CMK (cell line): Measurements from ENCODE around the gene SMIM24.
A peak's percentile ranks its signal among the peaks of the same experiment; 100 is the strongest.
"Not testable (repeated sequence)": the region's sequence is repeated elsewhere in the genome, so short reads cannot be mapped to it uniquely, and the experiment has no call there.

Experiments used
- DNase-seq: peaks from one replicate; pipeline ENCODE4 v3.0.0-alpha.2; 2010; ENCODE audit warnings: low read depth

Gene SMIM24

DNA sequence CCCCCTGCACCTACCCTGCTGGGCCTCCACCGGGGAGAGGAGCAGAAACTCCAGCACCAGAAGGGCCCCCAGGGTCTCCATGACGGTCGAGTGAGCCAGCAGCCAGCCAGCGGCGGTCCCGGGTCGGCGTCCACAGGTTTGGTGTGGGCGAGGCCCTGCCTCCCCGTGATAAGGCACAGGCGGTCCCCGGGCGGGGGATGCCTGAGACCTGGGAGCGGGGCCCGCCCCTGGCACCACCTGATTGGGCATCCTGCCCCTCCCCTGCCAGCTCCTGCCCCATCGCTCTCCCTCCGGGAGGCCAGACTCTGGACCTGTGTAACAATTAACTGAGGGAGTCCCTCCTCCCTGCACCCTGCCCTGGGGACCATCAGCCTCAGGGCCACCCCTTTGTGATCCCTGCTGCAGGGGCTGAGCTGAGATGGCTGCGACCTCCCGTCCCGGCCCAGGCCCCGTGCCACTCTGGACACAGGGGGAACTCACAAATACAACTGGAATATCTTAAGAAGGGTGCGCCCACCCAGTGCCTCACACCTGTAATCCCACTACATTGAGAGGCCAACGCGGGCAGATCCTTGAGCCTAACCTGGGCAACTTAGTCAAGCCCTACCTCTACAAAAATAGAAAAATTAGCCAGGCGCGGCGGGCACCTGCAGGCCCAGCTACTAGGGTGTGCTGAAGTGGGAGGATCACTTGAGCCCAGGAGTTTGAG, at the start of gene SMIM24:
Gene SMIM24, minus strand, starts transcription at position 143 of the 709 bp plus-strand sequence. Its CDS starts 62 bp downstream, at position 81.
- peak; percentile 32 for DNase-seq

DNA sequence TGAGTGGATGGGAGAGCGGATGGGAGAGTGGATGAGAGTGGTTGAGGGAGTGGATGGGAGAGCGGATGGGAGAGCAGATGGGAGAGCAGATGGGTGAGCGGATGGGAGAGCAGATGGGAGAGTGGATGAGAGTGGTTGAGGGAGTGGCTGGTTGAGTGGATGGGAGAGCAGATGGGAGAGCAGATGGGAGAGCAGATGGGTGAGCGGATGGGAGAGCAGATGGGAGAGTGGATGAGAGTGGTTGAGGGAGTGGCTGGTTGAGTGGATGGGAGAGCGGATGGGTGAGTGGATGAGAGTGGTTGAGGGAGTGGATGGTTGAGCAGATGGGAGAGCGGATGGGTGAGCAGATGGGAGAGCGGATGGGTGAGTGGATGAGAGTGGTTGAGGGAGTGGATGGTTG, 49.0 kb upstream of the SMIM24 start:
- DNase-seq: not testable (repeated sequence)

DNA sequence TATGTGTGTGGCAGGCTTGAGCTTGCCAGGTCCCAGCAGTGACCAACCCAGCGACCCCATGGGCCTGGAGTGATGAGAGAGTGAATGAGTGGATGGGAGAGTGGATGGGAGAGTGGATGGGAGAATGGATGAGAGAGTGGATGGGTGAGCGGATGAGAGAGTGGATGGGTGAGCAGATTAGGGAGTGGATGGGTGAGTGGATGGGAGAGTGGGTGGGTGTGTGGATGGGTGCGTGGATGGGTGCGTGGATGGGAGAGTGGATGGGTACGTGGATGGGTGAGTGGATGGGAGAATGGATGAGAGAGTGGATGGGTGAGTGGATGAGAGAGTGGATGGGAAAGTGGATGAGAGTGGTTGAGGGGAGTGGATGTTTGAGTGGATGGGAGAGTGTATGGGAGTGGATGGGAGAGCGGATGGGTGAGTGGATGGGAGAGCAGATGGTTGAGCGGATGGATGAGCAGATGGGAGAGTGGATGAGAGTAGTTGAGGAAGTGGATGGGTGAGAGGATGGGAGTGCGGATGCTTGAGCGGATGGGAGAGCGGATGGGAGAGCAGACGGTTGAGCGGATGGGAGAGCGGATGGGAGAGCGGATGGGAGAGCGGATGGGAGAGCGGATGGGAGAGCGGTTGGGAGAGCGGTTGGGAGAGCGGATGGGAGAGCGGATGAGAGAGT, 48.4 kb upstream of the SMIM24 start:
- no peak for DNase-seq

DNA sequence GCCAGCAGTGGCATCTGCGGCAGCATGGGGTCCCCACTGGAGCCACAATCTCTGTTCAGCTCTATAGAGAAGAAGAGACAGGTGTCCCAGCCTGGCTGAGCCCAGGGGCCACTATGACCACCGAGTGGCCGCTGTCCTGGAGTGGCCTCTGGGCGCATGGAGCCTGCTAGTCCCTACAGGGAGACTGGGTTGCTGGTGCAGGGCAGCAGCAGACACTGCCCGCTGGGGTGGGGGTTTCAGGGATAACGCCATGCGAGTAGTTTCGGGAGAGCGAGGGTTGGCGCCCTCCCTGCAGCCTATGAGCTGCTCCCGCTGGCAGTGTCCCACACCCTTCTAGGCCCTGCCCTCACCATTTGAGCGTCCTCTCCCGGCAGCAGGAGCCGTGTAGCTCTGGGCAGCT, 47.8 kb upstream of the SMIM24 start:
- DNase-seq: no peak

DNA sequence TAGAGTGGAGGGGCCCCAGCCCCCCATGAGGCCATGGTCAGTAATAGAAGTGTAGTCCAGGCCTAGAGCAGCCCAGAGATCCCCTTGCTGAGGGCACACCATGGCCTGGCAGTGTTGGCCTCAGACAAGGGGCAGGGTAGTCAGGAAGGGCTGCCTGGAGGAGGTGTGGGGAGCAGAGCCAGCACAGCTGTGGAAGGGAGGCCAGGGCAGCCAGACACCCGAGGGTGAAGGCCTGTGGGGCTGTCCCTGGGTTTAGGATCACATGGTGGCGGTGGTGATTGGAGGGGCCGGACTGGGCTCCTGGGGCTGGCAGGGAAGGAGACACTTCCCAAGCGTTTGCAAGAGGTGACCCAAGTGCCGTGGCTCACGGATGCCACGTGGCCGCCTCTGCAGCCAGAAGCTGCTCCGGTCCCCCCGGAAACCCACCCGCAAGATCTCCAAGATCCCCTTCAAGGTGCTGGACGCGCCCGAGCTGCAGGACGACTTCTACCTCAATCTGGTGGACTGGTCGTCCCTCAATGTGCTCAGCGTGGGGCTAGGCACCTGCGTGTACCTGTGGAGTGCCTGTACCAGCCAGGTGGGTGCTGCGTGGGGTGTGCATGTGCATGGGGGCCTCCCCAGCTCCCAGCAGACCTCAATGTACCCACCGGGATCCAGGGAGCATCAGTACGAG, 47.0 kb upstream of the SMIM24 start:
- no peak for DNase-seq

DNA sequence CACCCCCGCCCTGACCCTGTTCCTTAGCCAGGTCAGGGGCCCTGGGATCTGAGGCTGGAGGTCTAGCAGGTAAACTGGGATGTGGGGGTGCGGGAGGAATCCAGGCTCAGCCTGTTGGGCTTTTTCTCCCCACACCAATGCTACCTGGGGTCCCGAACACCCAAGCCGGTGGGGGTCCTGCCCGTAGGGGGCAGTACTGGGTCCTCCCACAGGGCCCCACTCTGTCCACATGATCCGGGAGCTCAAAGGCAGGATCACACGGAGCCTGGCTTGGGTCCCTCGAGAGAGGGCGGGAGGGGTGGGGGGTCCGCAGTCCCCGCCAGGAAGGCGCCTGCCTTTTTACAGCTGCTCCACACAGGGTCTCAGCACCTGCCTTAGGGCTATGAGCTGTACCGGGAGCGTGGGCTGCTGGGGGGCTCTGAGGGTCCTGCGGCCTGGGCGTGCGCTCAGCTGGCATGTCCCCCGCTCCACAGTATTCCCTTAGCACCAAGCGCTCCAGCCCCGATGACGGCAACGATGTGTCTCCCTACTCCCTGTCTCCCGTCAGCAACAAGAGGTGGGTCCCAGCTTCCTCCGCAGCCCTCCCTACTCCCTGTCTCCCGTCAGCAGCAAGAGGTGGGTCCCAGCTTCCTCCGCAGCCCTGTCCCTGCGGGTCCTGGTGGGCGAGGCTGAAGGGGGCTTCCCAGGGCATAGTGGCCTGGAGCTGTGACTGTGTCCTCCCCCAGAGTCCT, 46.3 kb upstream of the SMIM24 start:
- no peak for DNase-seq

DNA sequence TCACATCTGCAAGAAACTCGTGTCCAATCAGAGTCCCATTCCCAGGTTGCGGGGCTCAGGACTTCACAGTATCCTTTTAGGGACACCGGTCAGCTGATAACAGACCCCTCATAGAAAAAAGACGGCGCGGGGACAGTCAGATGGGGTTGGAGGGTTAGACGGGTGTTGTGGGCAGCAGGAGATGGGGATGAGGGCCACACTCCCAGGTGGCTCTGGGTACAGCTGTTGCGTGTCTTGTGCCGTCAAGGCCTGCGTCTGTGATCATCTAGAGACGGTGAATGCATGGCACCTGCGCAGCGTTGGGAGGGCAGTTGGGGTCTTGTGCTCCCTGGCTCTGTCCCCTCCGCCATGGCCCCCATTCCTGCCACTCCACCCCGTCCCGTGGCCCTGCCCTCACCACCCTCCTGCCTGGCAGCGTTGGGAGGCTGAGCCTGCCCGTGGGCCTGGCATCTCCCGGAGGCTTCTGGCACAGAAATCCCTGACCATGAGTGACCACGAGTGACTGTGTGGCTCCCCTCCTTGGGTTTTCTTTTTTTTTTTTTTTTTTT, 44.7 kb upstream of the SMIM24 start:
- no peak for DNase-seq

DNA sequence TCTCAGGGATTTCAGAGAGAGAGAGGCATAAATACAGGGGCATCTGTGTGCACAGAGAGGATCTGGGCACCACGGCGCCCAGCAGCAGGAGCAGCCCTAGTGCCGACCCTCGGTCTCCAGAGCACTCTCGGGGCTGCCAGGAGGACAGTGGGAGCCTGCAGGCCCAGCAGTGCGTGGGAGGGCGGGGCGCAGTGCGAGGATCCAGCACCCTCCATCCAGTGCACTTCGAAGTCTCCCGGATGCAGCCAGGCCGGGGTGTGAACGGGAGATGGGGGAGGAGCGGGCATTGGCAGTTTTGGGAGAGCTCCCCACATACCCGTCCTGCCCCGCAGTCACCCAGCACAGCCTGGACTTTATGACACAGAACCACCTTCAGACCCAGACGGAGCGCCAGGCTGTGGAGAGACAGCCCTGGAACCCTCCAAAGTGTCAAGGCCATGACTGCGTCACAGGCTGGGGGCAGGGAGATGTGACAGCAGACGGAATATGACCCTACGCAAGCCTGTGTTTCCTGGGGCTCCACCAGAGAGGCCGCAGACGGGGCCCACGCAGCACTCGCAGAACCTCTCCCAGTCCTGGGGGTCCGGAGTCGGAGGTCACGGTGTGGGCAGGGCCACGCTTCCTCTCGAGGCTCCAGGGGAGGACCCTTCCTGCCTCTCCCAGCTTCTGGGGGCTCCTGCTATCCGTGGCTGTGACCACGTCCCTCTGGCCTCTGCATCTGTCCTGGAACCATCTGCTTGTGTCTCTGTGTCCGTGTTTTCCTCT, 43.9 kb upstream of the SMIM24 start:
- DNase-seq: no peak

DNA sequence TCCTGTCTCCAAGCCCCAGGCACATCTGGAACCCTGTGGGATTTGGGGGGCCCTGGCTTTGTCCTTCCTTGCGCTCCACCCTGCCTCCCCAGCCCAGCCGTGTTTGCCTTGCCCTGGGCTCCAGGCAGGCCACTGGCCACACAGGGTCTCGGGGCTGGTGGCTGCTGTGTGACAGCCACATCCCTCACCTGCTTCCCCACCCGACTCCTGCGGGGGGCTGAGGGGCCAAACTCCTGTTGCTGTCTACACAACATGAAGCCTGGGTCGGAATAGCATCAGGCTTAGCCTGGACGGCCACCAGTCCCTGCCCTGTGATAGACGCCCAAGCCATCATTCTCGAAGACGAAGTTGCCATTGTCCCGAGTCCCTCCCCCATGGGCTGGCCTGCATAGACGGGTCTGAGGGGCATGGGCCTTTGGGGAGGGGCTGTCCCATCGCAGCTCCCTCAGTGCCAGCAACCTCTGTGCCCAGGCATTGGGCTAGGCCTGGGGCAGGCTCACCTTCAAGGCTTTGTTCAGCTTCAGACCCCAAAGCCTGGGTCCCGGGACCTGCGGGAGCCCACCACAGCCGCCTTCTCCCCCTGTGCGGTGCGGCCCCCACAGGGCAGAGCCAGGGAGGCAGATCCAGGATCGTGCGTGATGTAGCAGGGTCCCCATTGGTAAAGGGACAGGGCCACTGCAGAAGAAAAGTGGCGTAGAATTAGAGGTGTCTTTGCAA, 43.2 kb upstream of the SMIM24 start:
- no peak for DNase-seq

DNA sequence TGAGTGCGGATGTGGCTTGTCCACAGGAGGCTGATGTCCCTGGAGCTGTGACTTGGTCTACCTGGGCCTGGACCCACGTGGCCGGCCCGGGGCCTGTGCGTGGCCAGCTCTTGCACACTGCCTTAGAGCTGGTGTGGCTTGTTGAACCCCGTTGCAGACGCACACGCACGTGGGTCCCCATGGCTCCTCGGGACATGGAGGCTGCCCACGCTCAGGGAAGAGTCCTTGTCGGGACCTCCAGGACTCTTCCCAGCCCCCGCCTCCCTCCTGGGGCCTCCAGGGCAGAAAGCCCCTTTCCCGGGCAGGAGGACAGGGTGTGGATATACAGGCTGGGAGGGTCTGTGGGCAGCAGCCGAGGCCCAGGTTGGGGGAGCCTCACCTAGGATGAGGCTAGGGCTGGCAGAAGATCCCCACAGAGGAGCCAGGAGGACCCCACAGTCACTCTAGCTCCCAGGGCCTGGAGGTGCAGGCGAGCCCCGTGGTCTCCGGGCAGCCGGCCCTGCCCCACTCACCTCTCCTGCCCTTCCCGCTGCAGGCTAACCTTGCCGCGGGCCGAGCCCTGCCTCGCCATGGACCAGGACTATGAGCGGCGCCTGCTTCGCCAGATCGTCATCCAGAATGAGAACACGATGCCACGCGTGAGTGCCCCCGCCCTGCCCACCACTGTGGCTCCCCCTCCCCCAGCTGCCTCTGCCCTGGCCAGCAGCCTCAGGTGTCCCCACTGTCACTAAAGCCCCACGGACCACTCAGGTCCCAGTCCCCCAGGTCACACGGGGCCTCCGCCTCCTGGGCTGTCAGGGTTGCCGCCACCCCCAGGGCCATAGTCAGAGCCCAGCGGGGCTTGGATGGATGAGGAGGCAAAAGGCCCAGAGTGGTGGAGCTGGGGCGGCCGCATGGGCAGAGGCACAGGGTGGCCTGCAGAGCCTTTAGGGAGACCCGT, 42.4 kb upstream of the SMIM24 start:
- no peak for DNase-seq

DNA sequence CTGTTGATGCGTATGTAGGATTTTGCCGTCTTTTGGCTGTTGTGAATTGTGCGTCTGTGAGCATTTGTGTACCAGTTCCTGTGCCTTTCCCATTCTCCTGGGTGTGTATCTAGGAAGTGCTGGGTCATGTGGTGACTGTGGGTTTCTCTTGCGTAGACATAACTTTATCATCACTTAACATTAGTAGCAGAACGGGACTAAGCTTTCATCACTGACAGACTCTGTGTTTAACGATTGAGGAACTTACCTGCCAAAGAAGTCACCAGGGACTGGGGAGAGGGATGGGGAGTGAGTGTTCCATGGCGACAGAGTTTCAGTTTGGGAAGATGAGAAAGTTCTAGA, 40.8 kb upstream of the SMIM24 start:
- DNase-seq: no peak

DNA sequence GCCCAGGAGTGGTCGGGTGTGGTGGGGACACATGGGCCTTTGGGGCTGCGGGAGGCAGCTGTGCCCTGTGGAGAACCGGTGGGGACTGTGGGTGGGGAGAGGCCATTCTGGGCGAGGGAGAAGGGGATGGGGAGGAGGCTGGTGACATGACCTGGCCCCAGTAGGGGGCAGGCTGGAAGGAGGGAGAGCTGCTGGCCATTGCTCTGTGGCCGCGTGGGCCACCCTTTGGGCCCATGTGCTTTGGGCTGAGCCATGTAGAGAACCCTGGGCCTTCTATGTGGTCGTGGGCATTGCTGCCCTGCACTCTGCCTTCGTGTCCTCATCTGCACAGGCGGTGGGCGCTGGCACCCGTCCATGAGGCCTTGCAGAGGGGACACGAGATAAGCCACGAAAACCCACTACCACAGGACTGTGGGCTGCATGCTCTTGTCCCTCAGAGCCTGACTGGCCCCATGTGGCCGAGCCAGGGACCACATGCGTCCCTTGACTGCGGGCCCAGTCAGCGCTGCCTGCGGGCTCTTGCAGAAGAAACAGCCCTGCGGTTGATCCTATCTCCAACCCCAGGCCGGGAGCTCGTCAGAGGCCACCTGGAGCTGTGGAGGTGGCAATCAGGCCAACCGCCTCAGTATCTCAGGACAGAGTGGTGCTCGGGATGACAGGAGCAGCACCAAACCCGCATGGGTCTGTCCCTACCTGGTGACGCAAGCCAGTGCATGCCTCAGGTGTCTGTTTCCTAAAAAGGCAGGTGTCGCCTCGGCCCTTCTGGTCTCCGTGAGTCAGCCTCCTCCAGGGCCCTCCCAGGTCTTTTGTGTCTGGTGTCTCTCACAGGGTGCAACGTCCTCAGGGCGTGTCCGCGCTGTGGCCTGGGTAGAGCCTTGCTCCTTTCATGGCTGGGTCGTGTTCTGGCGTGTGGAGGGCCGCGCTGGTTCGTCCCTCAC, 40.1 kb upstream of the SMIM24 start:
- DNase-seq: peak; percentile 86

DNA sequence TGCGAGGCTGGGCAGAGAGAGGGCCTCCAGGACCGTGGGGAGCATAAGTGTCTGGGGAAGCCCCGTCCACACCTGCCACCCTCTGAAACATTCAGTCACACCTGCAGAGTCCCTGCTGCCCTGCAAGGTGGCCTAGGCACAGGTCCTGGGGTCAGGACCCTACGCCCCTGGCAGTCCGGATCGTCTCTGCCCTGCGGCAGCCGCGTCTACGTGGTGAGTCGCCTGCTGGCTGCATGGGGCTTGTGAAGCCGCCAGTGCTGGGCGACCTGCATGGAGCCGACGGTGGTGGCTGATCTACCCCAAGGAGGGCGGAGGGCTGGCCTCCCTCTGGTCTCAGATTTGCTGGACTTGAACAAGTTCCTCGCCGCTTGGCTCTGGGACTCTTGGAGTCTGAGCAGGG, 38.8 kb upstream of the SMIM24 start:
- DNase-seq: no peak

DNA sequence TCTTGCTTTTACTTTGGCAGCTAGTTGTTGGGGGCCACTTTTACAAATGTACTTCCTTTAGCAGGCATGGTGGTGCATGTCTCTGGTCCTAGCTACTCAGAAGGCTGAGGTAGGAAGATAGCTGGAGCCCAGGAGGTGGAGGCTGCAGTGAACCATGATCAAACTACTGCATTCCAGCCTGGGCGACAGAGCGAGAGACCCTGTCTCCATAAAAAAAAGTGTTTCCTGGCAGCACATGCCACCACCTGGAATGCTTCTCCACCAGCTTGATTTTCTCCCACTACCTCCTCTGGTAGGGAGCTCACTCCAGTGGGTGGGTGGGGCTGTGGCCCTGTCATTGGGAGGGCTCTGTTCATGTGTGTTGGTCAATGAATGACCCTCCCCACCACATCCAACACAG, 38.3 kb upstream of the SMIM24 start:
- no peak for DNase-seq

DNA sequence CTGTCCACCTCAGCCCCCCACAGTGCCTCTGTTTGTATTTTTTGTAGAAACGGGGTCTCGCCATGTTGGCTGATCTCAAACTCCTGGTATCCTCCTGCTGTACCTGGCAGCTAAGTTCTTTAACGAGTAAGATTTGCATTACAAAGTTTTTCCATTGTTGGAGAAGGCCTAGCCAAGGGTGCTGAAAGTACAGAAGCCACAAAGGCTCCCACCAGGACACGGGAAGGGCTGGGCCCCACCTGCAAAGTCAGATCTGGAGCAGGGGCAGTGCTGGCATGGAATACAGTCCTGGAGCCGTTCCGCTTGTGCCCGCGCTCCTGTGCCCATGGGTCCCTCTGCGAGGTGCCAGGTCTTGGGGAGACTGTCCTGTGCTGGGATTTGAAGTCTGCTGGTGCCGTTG, 37.9 kb upstream of the SMIM24 start:
- DNase-seq: no peak

DNA sequence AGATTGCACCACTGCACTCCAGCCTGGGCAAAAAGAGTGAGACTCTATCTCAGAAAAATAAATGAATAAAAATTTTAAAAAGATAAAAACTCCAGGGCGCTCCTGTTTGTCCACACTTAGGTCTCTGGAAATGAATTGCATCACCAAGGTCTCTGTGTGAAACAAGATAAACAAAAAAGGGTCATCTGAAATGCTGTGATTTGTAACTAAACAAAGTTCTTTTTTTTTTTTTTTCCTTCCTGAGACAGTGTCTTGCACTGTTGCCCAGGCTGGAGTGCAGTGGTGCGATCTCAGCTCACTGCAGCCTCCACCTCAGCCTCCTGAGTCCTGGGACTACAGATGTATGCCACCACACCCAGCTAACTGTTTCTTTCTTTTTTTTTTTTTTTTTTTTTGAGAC, 37.3 kb upstream of the SMIM24 start:
- DNase-seq: no peak

DNA sequence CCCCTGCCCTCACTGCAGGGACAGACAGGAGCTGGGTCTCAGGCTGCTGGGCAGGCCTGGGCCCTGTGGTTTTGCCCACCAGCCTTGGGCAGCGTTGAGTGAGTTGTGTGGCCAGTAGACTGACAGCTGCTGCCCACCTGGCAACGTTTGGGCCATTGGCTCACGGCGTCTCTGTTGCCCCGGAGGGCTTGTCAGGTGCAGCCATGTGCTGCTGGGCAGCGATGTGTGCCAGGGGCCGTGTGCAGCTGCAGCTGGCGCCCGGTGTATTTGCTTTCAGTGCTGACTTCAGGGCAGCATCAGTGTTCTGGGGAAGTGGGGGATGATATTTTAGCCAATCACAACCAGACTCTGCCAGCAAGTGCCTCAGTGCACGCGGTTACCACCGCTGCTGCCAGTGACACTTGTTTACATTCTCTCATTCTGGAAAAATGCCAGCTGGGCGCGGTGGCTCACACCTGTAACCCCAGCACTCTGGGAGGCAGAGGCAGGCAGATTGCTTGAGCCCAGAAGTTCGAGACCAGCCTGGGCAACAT, 36.4 kb upstream of the SMIM24 start:
- no peak for DNase-seq

DNA sequence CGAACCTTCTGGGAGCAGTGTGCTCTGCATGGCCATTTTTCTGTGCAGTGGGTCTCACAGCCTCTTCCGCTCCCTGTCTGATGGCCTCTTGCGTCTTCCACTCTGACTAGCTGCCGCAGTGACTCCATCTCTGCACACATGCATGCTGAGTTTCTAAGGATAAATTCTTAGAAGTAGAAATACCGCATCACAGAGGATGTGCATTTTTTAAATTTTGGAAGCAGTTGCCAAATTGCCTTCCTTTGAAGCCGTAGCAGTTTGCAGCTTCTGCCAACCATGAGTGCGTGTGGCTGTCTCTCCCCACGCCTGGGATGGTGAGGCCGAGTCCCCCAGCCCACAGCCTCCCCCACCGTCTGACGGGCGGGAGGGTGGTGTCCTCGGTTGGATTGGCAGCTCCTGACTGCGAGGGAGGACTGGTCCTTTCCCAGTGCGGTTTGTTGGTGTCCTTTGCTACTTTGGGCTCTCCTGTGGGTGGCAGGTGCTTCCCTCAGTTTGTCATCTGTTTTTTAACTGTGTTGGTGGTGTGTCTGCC, 35.6 kb upstream of the SMIM24 start:
- no peak for DNase-seq
